GM04504 (cell line): Measurements from ENCODE around the gene ZDHHC18.
"Not testable (repeated sequence)": the region's sequence is repeated elsewhere in the genome, so short reads cannot be mapped to it uniquely, and the experiment has no call there.

ENCODE experiments used
- DNase-seq: peaks from one replicate; pipeline ENCODE4 v3.0.0-alpha.2; 2012; ENCODE audit warnings: low read depth

ZDHHC18 gene

DNA sequence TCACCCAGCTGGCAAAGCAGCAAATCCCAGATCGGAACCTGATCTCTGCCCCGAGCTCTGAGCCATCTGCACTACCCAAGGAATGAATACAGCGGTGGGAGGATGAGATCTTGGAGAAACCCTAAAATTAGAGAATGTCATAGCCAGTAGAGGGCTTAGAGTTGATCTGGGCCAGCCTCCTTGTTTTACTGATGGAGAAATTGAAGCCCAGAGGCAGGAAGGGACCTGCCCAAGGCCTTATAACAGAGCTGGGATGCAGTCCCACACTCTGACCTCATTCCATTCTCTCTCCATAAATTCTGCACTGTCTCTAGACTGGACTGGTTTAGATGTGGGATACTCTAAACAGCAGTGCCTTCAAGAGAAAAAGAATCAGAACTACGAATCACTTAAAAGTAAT lies 31.7 kb downstream of the ZDHHC18 start:
- DNase-seq: no peak

DNA sequence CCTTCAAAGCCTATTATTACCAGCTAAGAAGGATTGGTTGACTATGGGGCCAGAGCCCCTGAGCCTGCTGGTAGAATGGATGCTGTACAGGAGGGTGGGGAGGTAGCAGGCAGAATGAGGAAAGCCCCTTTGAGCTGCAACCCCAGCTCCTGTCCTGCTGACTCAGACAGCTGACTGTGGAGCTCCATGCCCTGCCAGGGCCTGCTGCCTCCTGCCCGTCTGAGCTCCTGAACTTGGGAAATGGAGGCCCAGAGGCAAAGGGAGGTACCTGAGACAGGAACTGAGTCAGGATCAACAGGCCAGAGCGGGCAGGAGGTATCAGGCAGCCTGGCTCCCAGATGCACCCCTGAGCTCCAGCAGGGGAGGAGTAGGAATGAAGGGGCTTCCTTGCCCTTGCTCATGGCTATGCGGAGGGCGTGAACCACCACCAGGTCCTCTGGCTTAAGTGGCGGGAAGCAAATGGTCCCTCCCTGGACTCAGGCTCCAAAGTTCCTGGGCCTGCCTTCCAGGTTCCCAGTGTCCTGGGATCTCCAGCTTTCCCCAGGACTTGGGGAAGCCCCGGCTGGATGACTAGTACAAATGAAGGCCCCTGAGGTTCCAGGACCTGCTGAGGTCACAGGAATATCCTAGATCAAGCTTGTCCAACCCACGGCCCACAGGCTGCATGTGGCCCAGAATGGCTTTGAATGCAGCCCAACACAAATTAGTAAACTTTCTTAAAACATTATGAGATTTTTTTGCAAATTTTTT lies 32.6 kb downstream of the ZDHHC18 start:
- DNase-seq: no peak

DNA sequence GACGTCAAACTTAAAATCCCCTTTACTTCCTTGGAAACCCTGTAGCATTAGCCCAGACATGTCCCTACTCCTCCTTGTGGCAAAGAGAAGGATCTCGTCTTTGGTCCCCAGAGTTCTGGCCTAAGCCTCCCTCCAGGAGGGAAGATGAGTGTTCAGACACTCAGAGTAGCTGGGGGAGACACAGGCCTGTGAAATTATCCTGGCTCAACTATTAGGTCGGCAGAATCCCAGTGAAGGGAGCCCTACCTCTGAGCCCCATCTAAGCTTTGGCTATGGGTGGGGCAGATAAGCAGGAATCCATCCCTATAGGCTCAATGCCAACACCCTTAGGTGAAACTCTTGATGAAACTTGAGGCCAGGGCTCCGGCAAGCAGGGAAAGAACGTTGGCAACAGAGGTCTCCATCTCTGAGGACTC lies 34.8 kb downstream of the ZDHHC18 start:
- DNase-seq: no peak

DNA sequence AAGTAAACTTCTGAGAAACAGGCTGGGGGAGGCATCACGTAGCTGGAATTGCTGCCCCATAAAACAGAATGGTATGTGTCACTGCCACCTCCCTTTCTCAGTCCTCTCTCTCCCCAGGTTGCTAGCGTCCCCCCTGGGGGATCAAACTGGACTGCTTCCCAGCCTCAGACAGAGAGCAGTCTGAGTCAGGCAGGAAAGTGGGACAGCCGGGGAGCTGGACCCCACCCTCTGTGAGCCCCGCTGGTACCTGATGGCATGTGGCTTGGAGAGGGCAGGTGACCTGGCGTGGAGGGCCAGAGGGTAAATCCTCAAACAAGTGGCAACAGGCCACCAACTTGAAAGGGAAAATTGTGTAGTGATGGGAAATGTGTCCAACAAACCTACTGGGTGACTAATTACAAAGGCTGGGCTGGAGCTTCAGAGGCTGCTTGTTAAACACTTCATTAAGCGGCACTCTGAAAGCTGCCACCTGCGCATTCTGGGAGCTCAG lies 35.4 kb downstream of the ZDHHC18 start:
- DNase-seq: no peak

DNA sequence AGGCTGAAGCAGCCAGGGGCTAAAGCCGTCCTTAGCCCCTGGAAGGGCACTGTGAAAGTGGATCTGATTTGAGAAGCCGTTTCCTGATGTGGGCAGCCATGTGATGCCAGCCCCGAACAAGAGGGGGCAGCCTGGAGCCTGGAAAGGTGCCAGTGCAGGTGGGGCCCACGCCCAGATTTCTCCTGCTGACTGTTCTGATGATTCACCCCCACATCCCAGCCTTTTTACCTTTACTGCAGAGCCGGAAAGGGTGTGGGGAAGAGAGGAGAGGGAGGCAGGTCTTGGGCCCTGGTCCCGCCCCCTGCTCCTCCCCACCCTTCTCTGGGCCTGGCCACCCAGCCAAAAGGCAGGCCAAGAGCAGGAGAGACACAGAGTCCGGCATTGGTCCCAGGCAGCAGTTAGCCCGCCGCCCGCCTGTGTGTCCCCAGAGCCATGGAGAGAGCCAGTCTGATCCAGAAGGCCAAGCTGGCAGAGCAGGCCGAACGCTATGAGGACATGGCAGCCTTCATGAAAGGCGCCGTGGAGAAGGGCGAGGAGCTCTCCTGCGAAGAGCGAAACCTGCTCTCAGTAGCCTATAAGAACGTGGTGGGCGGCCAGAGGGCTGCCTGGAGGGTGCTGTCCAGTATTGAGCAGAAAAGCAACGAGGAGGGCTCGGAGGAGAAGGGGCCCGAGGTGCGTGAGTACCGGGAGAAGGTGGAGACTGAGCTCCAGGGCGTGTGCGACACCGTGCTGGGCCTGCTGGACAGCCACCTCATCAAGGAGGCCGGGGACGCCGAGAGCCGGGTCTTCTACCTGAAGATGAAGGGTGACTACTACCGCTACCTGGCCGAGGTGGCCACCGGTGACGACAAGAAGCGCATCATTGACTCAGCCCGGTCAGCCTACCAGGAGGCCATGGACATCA lies 36.5 kb downstream of the ZDHHC18 start, which contains the start of gene SFN:
SFN (plus strand) TSS at position 369 of the 904 bp plus-strand sequence; CDS start at position 433, 64 bp downstream.
- no peak for DNase-seq

DNA sequence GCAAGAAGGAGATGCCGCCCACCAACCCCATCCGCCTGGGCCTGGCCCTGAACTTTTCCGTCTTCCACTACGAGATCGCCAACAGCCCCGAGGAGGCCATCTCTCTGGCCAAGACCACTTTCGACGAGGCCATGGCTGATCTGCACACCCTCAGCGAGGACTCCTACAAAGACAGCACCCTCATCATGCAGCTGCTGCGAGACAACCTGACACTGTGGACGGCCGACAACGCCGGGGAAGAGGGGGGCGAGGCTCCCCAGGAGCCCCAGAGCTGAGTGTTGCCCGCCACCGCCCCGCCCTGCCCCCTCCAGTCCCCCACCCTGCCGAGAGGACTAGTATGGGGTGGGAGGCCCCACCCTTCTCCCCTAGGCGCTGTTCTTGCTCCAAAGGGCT lies 37.2 kb downstream of the ZDHHC18 start:
- no peak for DNase-seq

DNA sequence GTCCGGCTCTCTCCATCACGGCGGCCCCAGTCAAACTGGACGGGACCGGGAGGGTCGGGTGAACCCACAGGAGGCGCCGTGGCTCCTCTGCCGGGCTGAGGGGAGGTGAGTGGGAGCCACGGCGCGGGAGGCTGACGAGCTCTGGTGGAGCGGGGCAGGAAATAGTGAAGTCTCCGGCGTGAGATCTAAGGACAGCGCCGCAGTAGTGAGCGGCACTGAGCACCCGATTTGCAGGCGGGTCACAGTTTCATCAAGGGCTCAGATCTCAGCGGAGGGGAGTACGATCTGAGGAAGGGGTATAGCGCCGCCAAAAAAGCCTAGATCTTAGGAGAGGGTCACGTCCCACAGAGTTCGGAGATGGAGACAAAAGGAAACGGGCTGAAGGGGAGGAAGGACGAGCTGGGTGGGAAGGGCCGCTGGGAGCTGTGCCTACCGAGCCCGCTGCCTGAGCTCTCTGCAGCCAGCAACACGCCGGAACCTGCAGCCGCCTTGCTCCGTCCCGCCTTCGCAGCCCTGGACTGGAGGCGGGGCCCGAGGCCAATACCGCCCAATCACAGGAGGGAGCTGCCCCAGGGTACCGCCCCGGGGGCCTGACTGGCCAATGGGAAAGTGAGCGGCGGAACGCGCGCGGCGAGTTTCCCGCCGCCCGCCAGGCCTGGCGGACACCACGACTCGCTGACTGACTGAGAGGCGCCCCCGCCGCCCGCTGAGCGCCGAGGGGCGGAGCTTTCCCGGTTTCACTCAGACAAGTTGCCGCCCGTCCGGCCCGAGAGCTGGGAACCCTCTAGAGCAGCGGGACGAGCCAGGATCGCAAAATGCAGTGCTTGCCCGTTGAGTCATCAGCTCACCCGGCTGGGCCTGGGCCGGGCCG lies 38.4 kb downstream of the ZDHHC18 start:
- DNase-seq: peak; percentile 96

DNA sequence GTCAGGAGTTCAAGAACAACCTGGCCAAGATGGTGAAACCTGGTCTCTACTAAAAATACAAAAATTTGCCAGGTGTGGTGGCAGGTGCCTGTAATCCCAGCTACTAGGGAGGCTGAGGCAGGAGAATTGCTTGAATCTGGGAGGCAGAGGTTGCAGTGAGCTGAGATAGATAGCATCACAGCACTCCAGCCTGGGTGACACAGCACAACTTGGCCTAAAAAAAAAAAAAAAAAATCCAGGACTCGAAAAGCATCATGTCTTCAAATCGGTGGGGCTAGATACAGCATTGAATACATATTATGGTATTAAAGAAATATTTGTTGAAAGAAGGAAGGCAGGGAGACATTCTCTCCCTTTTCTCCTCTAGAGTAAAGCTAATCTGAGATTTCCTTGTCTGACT lies 46.6 kb downstream of the ZDHHC18 start:
- DNase-seq: not testable (repeated sequence)

DNA sequence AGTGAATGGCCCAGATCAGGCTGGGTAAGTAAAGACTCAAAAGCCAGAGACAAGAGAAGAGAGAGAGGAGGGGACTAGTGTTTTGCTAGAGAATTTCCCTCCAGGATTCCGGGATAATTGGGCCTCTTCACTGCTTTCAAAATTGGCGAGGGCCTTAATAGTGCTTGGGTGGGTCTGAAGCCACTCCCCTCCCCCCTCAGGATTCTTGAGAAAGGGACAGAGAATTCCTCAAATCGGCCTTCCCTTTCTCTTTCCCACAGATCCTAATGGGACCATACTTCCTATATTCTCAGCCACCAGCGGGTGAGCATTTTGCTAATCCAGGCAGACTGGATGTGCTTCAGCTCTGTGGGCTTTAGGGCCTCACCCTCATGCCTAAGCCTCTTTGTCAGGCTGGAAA lies 48.4 kb downstream of the ZDHHC18 start:
- DNase-seq: no peak

DNA sequence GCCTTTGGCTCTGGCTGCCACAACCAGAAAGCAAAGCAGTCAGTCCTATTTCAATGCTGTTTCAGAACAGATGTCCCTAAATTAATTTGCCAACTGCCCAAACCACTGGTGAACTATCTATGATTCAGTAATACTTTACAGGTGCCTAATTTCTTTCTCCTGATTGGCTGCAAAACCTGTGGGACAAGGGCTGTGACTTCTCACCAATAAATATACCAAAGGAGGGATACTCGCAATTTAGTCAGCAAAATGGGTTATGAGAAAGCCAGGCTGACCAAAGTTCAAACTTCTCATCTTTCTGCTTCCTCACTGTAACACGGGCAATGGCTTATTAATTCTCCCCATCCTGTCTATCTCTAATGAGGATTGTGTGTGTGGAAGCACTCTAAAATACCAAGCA lies 50.8 kb downstream of the ZDHHC18 start:
- DNase-seq: no peak

DNA sequence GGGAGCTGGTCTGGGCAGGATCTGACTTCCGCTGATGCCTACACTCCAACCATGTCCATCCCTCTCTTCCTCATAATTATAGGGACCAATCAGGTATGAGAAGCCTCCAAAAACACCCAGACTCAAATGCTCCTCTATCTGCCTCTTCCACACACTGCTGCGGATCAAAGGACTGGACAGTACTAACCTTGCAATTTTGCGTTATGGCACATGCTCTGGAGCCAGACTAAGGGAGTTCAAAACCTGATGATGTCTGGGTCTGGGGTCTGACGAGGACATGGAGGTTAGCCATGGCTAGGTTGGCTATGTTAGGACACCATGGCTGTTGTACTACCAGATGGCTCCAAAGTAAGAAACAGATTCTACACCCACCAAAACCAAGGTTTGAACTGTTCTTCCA lies 53.3 kb downstream of the ZDHHC18 start:
- no peak for DNase-seq

DNA sequence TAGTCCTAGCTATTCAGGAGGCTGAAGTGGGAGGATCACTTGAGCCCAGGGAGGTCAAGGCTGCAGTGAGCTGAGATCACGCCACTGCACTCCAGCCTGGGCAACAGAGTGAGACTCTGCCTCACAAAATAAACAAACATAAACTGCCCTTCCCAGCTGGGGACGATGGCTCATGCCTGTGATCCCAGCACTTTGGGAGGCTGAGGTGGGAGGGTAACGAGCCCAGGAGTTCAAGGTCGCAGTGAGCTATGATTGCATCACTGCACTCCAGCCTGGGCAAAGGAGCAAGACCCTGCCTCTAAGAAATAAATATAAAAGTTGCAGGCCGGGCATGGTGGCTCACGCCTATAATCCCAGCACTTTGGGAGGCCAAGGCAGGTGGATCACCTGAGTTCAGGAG lies 55.1 kb downstream of the ZDHHC18 start:
- not testable (repeated sequence) for DNase-seq

DNA sequence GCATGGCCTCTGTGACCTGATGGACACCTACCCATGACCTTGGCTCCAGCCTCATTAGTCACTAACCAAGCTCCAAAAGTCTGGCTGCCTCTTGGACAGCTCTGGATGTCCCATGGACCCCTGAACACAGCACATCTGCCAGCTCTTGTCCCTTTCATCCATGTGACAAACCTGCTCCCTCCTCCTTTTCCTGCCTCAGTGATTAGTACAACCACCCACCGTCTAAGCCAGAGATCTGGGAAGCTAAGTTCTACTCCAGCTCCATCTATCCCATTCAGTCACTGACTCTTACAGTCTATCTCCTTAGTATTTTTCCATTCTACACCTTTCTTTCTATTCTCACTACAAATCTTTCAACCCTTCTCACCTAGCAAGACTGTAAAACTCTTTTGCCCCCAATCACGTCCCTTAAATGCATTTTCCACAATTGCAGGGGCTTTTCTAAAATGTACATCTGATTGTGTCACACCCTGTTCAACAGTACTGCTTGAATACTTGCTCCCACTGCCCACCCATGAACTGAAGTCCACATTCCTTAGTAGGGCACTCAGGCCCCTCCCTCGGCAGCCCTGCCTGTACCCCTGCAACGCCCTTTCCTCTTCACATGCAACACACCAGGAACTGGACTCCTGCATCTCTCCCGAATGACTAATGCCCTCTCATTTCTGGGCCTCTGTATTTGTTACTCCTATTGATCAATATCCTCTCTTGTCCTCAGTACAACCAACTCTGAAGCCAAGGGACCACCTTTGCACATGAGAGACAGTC lies 56.4 kb downstream of the ZDHHC18 start:
- DNase-seq: no peak

DNA sequence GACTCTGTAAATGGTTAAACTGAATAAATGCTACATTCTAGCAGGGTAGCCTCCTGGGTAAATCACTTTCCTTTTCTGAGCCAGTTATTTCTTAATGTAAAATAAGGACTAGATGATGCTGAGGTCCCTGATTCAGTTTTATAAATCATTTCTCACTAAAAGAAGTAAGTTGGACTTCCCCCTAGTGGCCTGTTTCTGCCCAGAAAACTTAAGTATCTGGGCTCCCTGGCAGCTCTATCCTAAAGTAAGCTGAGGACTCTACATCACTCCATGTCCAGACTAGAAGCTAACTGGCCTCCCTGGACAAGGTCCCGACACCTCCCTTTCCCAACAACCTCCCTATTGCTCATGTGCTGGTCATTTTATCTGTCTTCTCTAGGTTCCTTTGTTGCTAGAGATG lies 60.6 kb downstream of the ZDHHC18 start:
- DNase-seq: no peak

DNA sequence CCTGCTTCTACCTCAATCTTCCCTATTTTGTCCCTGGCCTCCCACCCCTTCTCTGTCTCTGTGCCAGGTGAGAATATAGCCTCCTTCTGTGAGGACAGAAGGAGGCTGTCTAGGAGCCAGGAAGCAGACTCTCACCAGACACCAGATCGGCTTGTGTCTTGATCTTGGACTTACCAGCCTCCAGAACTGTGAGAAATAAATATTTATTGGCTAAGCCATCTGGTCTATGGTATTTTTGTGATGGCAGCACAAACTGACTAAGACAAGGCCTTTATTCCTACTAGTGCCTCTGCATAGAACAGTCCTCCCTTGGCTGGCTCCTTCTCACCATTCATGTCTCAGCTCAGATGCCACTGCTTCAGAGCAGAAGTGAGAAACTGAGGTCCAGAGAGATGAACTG lies 61.7 kb downstream of the ZDHHC18 start:
- no peak for DNase-seq

DNA sequence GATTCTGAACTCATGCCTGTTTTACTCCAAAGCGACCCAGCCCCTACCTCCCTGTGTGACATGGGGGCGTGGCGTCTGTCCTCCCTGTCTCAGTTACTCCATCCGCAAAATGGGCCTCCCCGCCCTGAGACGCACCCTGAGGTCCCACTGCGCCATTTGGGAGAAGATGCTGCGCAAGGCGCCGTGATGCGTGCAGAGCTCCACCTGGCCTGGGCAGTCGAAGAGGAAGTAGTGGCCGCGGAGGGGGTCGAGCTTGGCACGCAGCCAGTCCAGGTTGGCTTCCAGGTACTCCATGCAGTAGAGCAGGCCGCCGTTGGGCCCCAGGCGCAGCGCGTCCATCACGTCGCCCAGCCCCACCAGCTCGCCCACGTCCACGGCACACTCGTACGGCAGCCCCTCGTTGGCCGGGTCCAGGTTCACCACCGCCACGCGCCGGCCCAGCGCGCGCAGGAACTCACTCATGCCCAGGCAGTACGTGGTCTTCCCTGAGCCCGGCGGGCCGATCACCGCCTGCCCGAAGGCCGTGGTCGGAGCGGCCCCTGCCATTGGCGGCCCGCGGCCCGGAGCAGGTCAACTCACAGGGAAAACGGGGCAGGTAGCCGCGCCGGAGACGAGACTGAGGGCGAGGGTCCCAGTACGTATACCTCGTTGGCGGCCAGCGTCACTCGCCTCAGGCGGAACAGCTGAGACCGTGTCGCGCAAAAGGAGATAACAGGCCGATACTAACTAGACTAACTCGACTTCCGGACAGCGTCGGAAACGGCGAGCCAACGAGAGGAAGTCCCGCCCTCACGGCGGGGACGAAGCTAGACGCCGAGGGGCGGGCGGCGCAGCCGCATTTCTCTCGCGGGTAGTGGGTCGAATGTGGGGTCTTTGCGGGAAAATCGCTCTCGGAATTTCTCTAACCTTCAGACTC lies 63.3 kb downstream of the ZDHHC18 start, which contains the start of gene GPN2:
GPN2 (minus strand) TSS at position 733 of the 916 bp plus-strand sequence; CDS start at position 546, 187 bp downstream.
- DNase-seq: peak; percentile 46

DNA sequence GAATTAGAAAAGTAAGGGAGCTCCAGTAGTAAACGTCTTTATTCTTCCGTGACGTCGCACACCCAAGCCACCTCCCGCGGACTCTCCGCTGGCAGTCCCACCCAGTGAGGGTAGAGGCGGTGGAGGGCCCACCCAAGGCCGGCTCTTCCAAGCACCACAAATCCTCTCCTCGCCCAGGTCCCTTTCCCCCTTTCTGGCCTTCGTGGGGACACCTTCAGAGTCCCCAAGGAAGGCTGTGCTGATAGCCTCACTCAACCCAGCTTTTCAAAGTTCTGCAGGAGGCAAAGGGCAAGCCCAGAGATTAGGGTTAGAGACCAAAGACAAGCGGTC lies 63.9 kb downstream of the ZDHHC18 start:
- no peak for DNase-seq

DNA sequence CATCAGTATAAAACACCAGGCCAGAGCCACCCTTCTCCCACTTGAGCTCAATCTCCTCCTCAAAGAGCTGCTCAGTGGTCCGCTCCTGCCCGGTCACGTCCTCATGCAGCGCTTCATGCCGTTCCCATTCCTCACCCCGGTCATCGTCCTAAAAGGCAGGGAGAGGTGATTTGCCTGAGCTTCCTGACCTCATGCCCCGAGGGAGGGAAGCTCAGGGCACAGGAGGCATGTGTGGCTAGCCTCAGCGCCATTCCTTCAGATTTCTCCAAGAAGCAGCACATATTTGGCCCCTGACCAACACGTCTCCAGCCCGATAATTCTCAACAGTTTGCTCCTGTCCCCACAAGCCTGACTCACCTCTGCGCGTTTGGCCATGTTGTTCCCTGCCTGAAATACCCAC lies 67.8 kb downstream of the ZDHHC18 start:
- DNase-seq: no peak

DNA sequence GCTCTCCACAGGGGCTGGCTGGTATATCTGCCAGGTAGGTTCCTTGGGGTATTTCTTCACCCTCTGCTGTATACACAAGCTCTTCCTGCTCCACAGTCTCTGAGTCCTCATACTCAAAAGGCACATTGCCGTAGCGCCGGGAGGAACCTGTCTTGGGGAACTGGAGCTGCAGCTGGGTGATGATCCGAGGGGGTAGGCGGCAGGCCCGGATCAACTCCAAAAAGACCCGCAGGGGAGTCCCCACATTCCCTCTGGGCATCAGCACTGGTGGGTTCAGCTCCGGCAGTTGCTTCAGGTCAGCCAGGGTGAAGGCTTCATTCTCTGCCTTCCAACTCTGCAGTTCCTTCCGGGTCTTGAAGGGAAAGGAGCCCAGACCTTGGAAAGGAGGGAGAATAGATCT lies 70.9 kb downstream of the ZDHHC18 start:
- no peak for DNase-seq
